Measurements from ENCODE around the gene CARD18.
"Not testable (repeated sequence)": the region's sequence is repeated elsewhere in the genome, so short reads cannot be mapped to it uniquely, and the experiment has no call there.

The CARD18 gene

GRCh38 chr11:105132716-105133511 is 6.7 kb downstream of the CARD18 start:
- DNase-seq = no peak

DNA sequence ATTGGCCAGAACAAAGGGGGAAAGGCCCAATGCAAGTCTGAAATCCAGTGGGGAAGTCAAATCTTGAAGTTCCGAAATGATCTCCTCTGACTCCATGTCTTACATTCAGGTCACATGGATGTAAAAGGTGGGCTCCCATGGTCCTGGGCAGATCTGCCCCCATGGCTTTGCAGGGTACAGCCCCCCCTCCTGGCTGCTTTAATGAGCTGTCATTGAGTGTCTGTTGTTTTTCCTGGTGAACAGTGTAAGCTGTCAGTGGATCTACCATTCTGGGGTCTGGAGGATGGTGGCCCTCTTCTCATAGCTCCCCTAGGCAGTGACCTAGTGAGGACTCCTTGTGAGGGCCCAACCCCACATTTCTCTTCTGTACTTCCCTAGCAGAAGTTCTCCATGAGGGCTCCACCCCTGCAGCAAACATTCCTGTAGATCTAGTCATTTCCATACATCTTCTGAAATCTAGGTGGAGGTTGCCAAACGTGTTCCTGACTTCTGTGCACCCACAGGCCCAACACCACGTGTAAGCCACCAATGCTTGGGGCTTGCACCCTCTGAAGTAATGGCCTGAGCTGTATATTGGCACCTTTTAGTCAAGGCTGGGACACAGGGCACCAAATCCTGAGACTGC is 9.3 kb downstream of the CARD18 start:
- no peak for DNase-seq

DNA sequence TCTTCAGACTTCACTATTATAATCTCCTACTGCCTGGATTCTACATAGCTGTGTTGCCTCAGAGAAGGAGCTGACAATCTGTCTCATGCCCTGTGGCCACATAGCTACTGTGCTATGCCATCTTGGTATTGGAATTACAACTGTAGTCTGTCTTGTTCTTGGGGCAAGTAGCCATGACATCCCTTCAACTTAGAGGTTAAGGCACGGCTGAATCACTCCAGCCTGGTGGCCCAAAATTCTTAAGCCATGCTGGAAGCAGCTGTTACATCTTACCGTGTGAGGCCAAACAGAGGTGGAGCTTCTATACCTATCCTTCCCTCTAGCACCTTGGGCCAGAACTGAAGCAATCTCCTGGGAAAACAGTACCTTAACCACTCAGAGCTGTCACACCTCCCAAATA is 14.8 kb downstream of the CARD18 start:
- no peak for DNase-seq

GRCh38 chr11:105111145-105111944 is 28.2 kb downstream of the CARD18 start:
- DNase-seq = no peak

- DNase-seq = no peak
Measured at GRCh38 chr11:105110688-105111030, 28.9 kb downstream of the CARD18 start.

DNA sequence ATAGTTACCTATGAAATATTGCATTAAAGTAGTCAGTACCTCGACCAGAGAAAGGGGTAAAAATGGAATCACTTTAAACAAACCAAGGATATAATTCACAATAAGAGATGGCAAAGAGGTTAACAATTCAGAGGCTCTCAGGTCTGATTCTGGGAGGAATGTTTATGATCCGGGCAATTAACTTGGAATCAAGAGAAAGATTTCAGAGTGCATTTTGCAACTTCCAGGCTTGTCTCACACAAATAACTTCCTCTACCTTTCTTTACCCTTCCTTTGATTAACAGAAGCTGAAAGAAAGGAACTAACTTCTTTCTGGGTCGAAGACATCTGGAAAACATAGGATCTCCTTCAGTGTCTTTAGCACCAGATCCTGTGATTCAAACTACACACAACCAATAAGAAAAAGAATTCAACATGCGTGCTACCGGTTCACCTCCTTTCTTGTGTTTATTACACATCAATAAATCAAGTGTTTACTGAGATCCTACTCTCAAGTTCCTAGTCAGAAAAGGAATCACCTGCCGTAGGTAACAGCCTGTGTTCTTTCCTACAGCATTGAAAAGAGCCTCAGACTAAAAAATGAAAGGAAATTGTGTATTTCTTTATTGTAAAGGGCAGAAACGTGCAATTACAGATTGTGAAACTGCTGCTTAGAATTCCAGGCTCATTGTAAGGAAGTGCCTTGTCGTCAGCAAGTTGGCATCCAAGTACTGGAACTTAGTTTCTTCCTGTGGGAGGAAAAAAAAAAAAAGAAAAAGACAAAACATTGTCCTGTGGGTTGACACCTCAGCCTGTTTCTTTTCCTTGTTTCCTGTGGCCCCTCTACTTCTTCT is 29.5 kb downstream of the CARD18 start:
- DNase-seq = no peak

- DNase-seq = no peak
Measured at GRCh38 chr11:105109321-105109720, 30.2 kb downstream of the CARD18 start.

GRCh38 chr11:105108247-105108646 is 31.3 kb downstream of the CARD18 start:
- no peak for DNase-seq

DNA sequence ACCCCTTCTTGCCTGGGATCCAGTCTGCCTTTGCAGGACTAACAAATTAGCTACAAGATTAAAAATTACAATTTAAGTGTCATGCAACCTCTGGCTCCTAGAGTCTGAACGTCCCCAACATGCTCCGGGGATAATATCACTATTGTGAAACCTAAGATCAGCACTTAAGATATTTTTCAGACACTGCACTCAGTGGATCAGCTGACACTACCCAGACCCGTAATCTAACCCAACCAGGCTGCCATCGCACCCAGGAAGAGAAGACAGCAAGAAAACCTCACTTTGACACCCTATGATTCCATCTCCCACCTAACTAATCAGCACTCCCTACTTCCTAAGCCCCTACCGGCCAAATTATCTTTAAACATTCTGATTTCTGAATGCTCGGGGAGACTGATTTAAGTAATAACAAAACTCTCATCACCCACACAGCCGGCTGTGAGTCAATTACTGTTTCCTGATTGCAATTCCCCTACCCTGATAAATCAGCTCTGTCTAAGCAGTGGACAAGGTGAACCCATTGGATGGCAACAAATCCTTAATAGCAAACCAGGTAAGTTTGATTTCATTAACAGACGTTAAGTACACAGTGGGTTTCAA is 32.2 kb downstream of the CARD18 start:
- not testable (repeated sequence) for DNase-seq

DNA sequence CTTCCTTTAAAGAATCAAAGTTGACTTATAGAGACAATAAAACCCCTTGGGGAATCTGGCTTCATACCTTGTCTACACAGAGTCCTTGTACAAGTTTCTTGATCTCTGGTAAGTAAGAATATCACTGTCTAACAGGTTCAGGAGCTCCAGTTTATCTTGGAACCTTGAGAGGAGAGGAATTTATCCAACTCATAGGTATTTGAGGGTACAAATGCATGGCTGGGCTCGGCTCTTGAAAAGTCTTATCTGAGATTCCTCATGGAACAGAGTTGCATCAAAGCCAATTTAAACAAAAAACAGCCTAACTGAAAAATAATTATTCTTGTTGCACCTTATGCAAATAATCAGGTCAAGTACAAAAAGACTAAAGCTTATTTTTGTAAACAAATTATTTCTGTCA is 33.4 kb downstream of the CARD18 start:
- no peak for DNase-seq

GRCh38 chr11:105104292-105104691 is 35.3 kb downstream of the CARD18 start:
- DNase-seq = no peak

DNA sequence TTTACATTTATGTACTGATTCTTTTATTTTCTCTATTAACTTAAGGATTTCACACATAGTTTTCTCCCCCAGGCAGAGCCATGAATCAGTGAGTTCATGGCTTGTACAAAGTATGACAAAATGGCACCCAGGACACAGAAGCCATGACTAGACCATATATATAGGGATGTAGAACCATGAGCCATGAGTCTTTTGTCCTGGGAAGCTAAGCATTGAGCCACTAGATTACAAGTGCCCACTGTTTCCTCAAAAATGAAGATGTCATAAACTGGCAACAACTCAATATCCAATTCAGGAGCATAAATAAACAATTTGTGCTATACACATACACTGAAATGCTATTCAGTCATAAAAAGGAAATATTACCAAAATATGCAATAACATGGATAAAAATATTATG is 36.2 kb downstream of the CARD18 start:
- DNase-seq = no peak

- not testable (repeated sequence) for DNase-seq
Measured at GRCh38 chr11:105102079-105102581, 37.4 kb downstream of the CARD18 start.

GRCh38 chr11:105100981-105101630 is 38.5 kb downstream of the CARD18 start:
- DNase-seq = no peak

DNA sequence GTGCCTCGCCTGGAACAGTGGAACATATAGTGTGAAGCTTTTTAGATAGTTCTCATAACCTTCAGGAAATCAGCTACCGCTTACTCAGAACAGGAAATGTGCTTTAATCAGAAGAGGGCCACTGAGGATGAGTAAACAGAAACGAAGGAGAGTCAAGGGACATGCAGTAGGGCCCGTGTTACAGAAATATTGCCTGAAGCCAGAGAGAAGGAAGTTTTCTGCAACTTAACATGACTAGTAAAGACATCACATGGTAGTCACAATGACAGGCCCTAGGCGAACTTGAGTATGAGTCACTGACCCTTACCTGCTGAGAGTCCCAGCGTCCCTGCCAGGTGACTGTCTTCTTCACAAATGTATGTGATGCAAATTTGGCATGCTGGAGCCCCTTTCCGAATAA is 39.4 kb downstream of the CARD18 start:
- DNase-seq = no peak

- not testable (repeated sequence) for DNase-seq
Measured at GRCh38 chr11:105099594-105099993, 40.0 kb downstream of the CARD18 start.

DNA sequence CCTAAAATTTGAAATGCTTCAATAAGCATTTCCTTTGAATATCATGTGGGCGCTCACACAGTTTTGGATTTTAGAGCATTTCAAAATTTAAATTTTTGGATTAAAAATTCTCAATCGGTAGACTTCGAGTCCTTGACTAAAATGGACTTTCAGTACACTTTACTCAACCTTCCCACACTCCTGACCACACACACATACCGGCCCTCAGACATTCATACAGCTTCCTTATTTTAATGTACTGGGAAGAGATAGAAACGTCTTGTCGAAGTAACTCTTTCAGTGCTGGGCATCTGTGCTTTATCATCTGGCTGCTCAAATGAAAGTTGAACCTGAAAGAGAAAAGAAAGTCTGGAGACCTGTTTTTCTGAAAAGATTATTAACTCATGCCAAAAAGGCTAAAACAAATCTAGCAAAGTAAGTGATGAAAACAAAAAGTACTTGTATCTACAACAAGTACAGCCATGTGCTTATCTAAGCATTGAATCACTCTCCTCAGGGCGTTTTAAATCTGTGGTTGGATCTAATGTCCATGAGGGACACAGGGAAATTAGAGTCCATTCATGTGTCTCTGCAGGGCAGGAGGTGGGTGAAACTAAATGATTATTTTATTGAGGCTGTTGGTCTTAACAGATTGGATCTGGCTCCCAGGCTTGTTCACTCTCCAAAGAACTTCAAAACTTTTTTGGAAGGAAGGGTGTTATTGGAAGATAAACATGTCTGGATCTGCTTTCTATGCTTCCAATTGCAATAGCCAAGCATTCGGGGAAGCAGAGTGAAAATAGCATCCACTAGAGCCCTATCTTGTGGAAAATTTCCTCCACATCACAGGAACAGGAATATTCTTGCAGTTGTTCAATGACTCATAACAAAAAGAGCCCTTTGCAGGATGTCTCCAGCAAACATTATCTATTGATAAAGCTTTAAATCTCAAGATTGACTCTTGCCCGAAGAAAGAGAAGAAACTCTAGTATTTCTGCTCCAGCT is 47.0 kb downstream of the CARD18 start:
- no peak for DNase-seq
